ENCODE measurements around the gene FZD7. TPM values are rescaled to one million over a fixed set of nuclear protein-coding genes. Genes with fewer than 3 reads are reported as not detected.

FZD7 gene
- total RNA-seq, 1 experiment from 2014 or later = 302 TPM

DNA sequence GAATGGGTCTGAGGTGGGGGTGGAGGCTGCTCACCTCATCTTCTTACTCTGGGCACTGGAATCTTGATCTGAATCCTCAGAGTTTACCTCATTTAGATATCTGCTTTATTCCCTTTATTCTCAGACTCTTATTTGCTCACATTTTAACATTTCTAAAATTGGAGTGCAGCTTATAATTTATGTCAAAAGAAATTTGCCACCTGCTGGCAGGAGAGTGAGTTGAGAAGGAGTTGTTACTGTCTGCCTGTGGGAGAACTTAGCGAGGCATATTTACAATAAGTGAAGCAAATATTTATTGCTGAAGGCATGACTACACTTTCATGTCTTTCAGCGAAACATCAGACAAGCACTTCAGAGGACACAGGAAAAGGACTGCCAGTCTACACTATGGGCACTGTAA is 23.0 kb downstream of the FZD7 start:
- Mint-ChIP-seq H3K27ac (no peak overlapping the region), H3K27me3 (ENCODE audit: low read depth) (peaks cover 5% of the 10 kb centered on the region), H3K4me3 (no peak overlapping the region), H3K4me1 (peaks cover 14 to 20% of the 10 kb centered on the region in 2 experiments), H3K9me3 (no peaks in the 10 kb centered on the region; a peak in 1 of 5 replicates), H3K36me3 (ENCODE audit: insufficient read depth in 1 of 3, low read depth in 3 of 3) (no peaks in the 10 kb centered on the region; a peak in 1 of 7 replicates)
- Histone ChIP-seq H3K27me3 (ENCODE audit: insufficient read depth, low read length) (no peaks in the 10 kb centered on the region), H3K23ac (ENCODE audit: insufficient read length, low read depth, low read length) (no peak overlapping the region), H2BK12ac (ENCODE audit: insufficient read length, low read depth, low read length) (no peak overlapping the region), H3K79me1 (ENCODE audit: insufficient read depth, low read depth, low read length, poor library complexity, severe bottlenecking) (no peaks in the 10 kb centered on the region), H2BK5ac (ENCODE audit: insufficient read length, low read length) (no peak overlapping the region), H3T11ph (ENCODE audit: low read length) (no peak overlapping the region), H4K8ac (replicated peaks; ENCODE audit: insufficient read length, low read depth, low read length) (no peak overlapping the region), H4K20me1 (ENCODE audit: control insufficient read depth, insufficient read depth, insufficient read length) (no peaks in the 10 kb centered on the region), H3K4me2 (ENCODE audit: insufficient read depth, insufficient read length, low read length) (no peak overlapping the region), H2BK120ac (ENCODE audit: low read depth, low read length, poor library complexity, severe bottlenecking) (no peak overlapping the region), H3K27ac (ENCODE audit: insufficient read length, low read depth, low read length) (no peak overlapping the region), H3K4me1 (ENCODE audit: insufficient read depth, low read length) (no peaks in the 10 kb centered on the region), H3K23me2 (ENCODE audit: insufficient read length, low read depth, low read length, poor library complexity, severe bottlenecking) (no peaks in the 10 kb centered on the region), H3K14ac (ENCODE audit: insufficient read depth, low read length) (no peak overlapping the region), H3K79me2 (ENCODE audit: insufficient read depth, low read length) (no peaks in the 10 kb centered on the region), H2BK15ac (ENCODE audit: low read depth, low read length) (no peak overlapping the region), H3K9me3 (ENCODE audit: control insufficient read depth, low read depth, low read length) (no peaks in the 10 kb centered on the region), H3K9ac (ENCODE audit: extremely low read depth, insufficient read length, low read length) (no peak overlapping the region), H3K4ac (ENCODE audit: low read depth, low read length) (no peak overlapping the region), H2AK5ac (ENCODE audit: insufficient read length, low read length) (no peak overlapping the region), H4K5ac (ENCODE audit: insufficient read length, low read depth, low read length) (no peak overlapping the region), H2AFZ (ENCODE audit: low read length) (no peak overlapping the region), H4K91ac (ENCODE audit: insufficient read length, low read depth, low read length) (no peak overlapping the region), H2BK20ac (ENCODE audit: low read depth, low read length, poor library complexity, severe bottlenecking) (no peak overlapping the region), H3K56ac (ENCODE audit: insufficient read length, low read depth, low read length) (no peak overlapping the region), H3K18ac (ENCODE audit: insufficient read length, low read depth, low read length) (no peak overlapping the region)
- TF ChIP-seq, protein P1, sequence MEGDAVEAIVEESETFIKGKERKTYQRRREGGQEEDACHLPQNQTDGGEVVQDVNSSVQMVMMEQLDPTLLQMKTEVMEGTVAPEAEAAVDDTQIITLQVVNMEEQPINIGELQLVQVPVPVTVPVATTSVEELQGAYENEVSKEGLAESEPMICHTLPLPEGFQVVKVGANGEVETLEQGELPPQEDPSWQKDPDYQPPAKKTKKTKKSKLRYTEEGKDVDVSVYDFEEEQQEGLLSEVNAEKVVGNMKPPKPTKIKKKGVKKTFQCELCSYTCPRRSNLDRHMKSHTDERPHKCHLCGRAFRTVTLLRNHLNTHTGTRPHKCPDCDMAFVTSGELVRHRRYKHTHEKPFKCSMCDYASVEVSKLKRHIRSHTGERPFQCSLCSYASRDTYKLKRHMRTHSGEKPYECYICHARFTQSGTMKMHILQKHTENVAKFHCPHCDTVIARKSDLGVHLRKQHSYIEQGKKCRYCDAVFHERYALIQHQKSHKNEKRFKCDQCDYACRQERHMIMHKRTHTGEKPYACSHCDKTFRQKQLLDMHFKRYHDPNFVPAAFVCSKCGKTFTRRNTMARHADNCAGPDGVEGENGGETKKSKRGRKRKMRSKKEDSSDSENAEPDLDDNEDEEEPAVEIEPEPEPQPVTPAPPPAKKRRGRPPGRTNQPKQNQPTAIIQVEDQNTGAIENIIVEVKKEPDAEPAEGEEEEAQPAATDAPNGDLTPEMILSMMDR (conservative IDR thresholded peaks at IDR 0.05) = no peak
- DNase-seq = no peak
- no CpG with 5 or more reads among the region's 2 CpGs for WGBS (ENCODE audit: extremely low coverage, insufficient read length, low lambda C conversion rate)

All from H9 (cell line).